ENCODE data around the gene RREB1. TPM values are rescaled to one million over a fixed set of nuclear protein-coding genes. Genes with fewer than 3 reads are reported as not detected.

Gene RREB1
- total RNA-seq, 1 donor from 2014 or later: 41.8 TPM

GRCh38 chr6:7161253-7161623 is 53.5 kb downstream of the RREB1 start:
- Histone ChIP-seq H3K79me2 (ENCODE audit: insufficient read depth, low read length) (peaks cover 88% of the 10 kb centered on the region), H3K36me3 (ENCODE audit: insufficient read depth, low read length) (no peaks in the 10 kb centered on the region), H4K20me1 (ENCODE audit: insufficient read depth, low read length) (peaks cover 81% of the 10 kb centered on the region), H3K4me3 (ENCODE audit: insufficient read depth, low read depth, low read length) (no peak overlapping the region), H2AFZ (ENCODE audit: low read depth, low read length) (no peak overlapping the region), H3K27ac (ENCODE audit: low read depth, low read length) (no peak overlapping the region), H3K4me2 (ENCODE audit: low read length) (no peak overlapping the region), H3K9ac (ENCODE audit: low read length) (no peak overlapping the region), H3K4me1 (ENCODE audit: insufficient read depth, low read length) (peaks cover 39% of the 10 kb centered on the region), H3K27me3 (ENCODE audit: insufficient read depth, low read length) (no peaks in the 10 kb centered on the region), H3K9me3 (ENCODE audit: insufficient read depth, low read depth, low read length) (no peaks in the 10 kb centered on the region)
- DNase-seq (ENCODE audit: low read depth): no peak
- no peaks in the 10 kb centered on the region for H3K27me3 Mint-ChIP-seq (ENCODE audit: low read depth, unreplicated experiment)
- FAIRE-seq: no peak
- H3K9me3 Mint-ChIP-seq (ENCODE audit: unreplicated experiment): no peaks in the 10 kb centered on the region
- no peak for TF ChIP-seq CTCF (IDR thresholded peaks at IDR 0.05; ENCODE audit: insufficient read depth, low read depth, low read length)
- no peak for TF ChIP-seq EZH2 (IDR thresholded peaks at IDR 0.05; ENCODE audit: insufficient read depth, low read length)
- H3K4me1 Mint-ChIP-seq (ENCODE audit: low read depth, unreplicated experiment): peaks cover 62% of the 10 kb centered on the region
- H3K4me3 Mint-ChIP-seq (ENCODE audit: unreplicated experiment): no peak overlapping the region
- no peak overlapping the region for H3K27ac Mint-ChIP-seq (ENCODE audit: unreplicated experiment)
- H3K36me3 Mint-ChIP-seq (ENCODE audit: low read depth, unreplicated experiment): peaks cover 6% of the 10 kb centered on the region

- no peak for TF ChIP-seq CTCF (IDR thresholded peaks at IDR 0.05; ENCODE audit: insufficient read depth, low read depth, low read length)
- TF ChIP-seq EZH2 (IDR thresholded peaks at IDR 0.05; ENCODE audit: insufficient read depth, low read length): no peak
- Histone ChIP-seq H2AFZ (ENCODE audit: low read depth, low read length) (no peak overlapping the region), H3K4me2 (ENCODE audit: low read length) (no peak overlapping the region), H3K4me3 (ENCODE audit: insufficient read depth, low read depth, low read length) (no peak overlapping the region), H3K9ac (ENCODE audit: low read length) (no peak overlapping the region), H3K9me3 (ENCODE audit: insufficient read depth, low read depth, low read length) (no peaks in the 10 kb centered on the region), H3K27me3 (ENCODE audit: insufficient read depth, low read length) (no peaks in the 10 kb centered on the region), H3K79me2 (ENCODE audit: insufficient read depth, low read length) (peaks cover 89% of the 10 kb centered on the region), H3K36me3 (ENCODE audit: insufficient read depth, low read length) (no peaks in the 10 kb centered on the region), H4K20me1 (ENCODE audit: insufficient read depth, low read length) (peaks cover 82% of the 10 kb centered on the region), H3K4me1 (ENCODE audit: insufficient read depth, low read length) (peaks cover 39% of the 10 kb centered on the region), H3K27ac (ENCODE audit: low read depth, low read length) (no peak overlapping the region)
- H3K9me3 Mint-ChIP-seq (ENCODE audit: unreplicated experiment): no peaks in the 10 kb centered on the region
- no peak for FAIRE-seq
- no peak for DNase-seq (ENCODE audit: low read depth)
- H3K4me1 Mint-ChIP-seq (ENCODE audit: low read depth, unreplicated experiment): peaks cover 63% of the 10 kb centered on the region
- H3K4me3 Mint-ChIP-seq (ENCODE audit: unreplicated experiment): no peak overlapping the region
- no peaks in the 10 kb centered on the region for H3K27me3 Mint-ChIP-seq (ENCODE audit: low read depth, unreplicated experiment)
- peaks cover 7% of the 10 kb centered on the region for H3K36me3 Mint-ChIP-seq (ENCODE audit: low read depth, unreplicated experiment)
- no peak overlapping the region for H3K27ac Mint-ChIP-seq (ENCODE audit: unreplicated experiment)
Measured at GRCh38 chr6:7161845-7162244, 54.1 kb downstream of the RREB1 start.

GRCh38 chr6:7163661-7164071 is 55.9 kb downstream of the RREB1 start:
- H4K20me1 ChIP-seq (ENCODE audit: insufficient read depth, low read length): peaks cover 79% of the 10 kb centered on the region
- peaks cover 92% of the 10 kb centered on the region for H3K79me2 ChIP-seq (ENCODE audit: insufficient read depth, low read length)
- H3K4me3 ChIP-seq (ENCODE audit: insufficient read depth, low read depth, low read length): no peak overlapping the region
- Mint-ChIP-seq H3K27me3 (ENCODE audit: low read depth, unreplicated experiment) (no peaks in the 10 kb centered on the region), H3K4me3 (ENCODE audit: unreplicated experiment) (no peak overlapping the region), H3K27ac (ENCODE audit: unreplicated experiment) (no peak overlapping the region), H3K36me3 (ENCODE audit: low read depth, unreplicated experiment) (peaks cover 7% of the 10 kb centered on the region), H3K4me1 (ENCODE audit: low read depth, unreplicated experiment) (peaks cover 53% of the 10 kb centered on the region), H3K9me3 (ENCODE audit: unreplicated experiment) (no peaks in the 10 kb centered on the region)
- no peak for DNase-seq (ENCODE audit: low read depth)
- H3K9me3 ChIP-seq (ENCODE audit: insufficient read depth, low read depth, low read length): no peaks in the 10 kb centered on the region
- no peaks in the 10 kb centered on the region for H3K27me3 ChIP-seq (ENCODE audit: insufficient read depth, low read length)
- no peak for FAIRE-seq
- no peak overlapping the region for H2AFZ ChIP-seq (ENCODE audit: low read depth, low read length)
- H3K4me2 ChIP-seq (ENCODE audit: low read length): no peak overlapping the region
- no peak overlapping the region for H3K9ac ChIP-seq (ENCODE audit: low read length)
- peaks cover 27% of the 10 kb centered on the region for H3K4me1 ChIP-seq (ENCODE audit: insufficient read depth, low read length)
- H3K36me3 ChIP-seq (ENCODE audit: insufficient read depth, low read length): no peaks in the 10 kb centered on the region
- TF ChIP-seq EZH2 (IDR thresholded peaks at IDR 0.05; ENCODE audit: insufficient read depth, low read length): no peak
- no peak for TF ChIP-seq CTCF (IDR thresholded peaks at IDR 0.05; ENCODE audit: insufficient read depth, low read depth, low read length)
- no peak overlapping the region for H3K27ac ChIP-seq (ENCODE audit: low read depth, low read length)
